Forelimb muscle (tissue), 1 donor: Measurements from ENCODE around the gene RAB40B. TPM values are rescaled to one million over a fixed set of nuclear protein-coding genes. Genes with fewer than 3 reads are reported as not detected.

ENCODE experiments used
- DNase-seq: peaks from one replicate; pipeline ENCODE4 v3.0.0-alpha.2; 2013; ENCODE audit warnings: low read depth
- polyA plus RNA-seq: library from polyadenylated mRNA; unstranded; fragments of 120-200 nt; gene quantifications from one replicate; pipeline ENCODE4 v1.2.1, GENCODE V29; 2013; ENCODE audit not compliant: insufficient read length

The RAB40B gene
- polyA plus RNA-seq, 1 donor = 48.8 TPM

DNA sequence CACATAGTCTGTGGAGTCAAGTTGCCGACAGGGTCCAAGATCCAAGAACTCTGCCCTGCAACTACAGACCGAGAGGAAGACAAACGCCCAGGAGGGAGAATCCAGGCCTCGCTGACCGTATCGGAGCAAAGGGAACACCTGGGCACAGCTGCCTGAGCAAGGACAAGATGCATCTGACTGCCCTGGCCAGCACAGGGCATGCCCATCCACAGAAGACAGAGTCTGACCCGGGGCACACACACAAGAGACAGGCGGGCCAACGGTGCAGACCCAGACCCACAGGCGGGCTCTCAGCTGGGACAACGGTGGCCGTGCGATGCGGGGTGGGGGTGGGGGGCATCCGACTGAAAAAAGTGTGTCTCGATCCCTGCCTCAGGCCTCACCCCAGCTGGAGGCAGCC, 6.2 kb downstream of the RAB40B start:
- DNase-seq = no peak

DNA sequence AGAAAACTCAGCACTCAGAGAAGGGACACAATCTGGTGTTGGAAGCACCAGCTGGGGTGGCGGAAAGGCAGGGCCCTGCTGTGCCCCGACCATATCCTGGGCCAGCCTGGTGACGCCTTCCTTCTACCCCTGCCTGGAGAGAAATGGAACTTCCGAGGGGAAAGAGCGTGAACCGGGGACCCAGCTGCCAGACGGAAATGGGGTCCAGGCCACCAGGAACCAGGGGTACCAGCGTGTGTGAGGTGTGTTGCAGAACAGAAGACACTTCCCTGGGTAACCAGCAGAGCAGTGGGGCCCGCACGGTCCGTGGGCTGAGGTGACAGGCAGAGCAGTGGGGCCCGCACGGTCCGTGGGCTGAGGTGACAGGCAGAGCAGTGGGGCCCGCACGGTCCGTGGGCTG, 6.8 kb downstream of the RAB40B start:
- DNase-seq = no peak

DNA sequence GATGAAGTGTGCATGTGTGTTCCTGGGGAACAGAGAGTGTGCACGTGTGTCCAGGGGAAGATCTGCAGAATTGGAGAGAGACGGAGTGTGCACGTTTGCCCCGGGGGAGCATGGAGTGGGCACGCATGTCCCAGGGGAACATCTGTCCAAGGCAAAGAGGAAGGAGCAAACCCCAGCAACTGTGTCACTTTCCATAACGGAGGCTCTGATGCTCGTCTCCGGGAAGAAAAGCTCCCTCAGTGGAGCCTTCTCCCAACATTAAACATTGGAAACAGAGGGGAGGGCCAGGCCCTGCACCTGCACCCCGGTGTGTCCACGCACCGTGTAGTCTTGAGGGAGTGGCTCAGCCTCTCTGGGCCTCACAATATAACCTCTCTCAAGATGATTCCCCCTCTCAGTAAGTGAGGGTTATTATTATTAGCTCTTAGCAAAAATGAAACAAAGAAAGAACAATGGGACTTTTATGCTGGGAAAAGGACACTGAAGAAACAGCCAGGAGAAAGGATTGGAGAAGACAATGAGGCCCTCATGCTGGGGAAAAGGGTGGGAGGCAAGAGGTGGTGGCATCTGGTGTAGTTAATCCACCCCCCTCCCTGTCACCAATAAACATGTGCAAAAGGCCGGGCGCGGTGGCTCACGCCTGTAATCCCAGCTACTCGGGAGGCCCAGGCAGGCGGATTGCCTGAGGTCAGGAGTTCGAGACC, 7.6 kb downstream of the RAB40B start:
- DNase-seq = no peak

GRCh38 chr17:82689077-82689476, 9.4 kb downstream of the RAB40B start:
- no peak for DNase-seq

- no peak for DNase-seq
Observed at GRCh38 chr17:82687871-82688270, 10.6 kb downstream of the RAB40B start.

- DNase-seq = no peak
Observed at GRCh38 chr17:82687375-82687861, 11.1 kb downstream of the RAB40B start.

DNA sequence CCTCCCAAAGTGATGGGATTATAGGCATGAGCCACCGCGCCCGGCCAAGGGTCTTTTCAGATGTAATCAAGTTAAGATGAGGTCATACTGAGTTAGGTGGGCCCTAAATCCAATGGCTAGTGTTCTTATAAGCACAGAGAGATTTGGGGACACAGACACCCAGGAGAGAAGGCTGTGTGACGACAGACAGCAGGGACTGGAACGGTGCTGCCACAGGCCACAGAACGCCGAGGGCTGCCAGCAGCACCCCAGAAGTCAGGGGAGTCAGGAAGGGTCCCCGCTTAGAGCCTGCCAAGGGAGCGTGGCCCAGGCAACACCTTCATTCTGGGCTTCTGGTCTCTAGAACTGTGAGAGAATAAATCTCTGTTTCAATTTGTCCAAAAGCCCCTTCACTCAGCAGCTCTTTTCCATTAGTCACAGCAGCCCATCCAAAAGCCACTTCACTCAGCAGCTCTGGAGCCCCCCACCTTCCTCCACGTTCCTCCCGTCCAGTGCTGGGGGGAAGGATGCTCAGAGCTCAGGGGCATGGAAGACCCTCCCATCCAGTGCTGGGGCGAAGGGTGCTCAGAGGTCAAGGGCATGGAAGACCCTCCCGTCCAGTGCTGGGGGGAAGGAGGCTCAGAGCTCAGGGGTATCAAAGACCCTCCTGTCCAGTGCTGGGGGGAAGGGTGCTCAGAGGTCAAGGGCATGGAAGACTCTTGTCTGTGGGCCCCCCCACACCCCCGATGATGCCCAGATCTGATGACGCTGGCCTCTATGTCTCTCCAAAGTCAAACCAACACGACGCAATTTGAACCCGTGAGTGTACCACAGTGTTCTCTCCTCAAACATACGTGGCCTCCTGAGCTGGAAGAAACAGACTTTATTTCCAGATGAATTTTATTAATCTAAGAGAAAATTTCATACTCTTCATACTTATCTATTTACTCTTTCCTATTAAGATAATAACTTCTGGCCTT, 11.9 kb downstream of the RAB40B start:
- no peak for DNase-seq

DNA sequence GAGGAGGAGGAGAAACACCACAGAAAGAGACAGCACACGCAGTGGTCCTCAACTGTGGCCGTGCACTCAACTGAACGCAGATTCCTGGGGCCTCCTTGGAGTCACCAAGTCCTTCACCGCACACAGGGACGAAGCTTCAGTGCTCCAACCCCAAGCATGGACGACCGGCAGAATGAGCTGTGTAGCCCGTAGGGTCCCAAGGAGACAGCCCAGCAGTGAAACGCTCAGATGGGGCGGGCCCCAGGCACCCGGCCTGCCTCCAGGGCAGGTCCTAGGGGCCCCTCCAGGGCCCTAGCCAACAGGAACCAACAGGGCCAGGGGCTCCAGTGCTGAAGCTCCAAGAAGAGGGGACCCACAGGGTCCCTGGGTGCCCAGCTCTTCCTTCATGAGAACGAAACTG, 13.2 kb downstream of the RAB40B start:
- DNase-seq = no peak

- no peak for DNase-seq
Observed at GRCh38 chr17:82684228-82684841, 14.2 kb downstream of the RAB40B start.

- DNase-seq = no peak
Observed at GRCh38 chr17:82683534-82683933, 15.0 kb downstream of the RAB40B start.

DNA sequence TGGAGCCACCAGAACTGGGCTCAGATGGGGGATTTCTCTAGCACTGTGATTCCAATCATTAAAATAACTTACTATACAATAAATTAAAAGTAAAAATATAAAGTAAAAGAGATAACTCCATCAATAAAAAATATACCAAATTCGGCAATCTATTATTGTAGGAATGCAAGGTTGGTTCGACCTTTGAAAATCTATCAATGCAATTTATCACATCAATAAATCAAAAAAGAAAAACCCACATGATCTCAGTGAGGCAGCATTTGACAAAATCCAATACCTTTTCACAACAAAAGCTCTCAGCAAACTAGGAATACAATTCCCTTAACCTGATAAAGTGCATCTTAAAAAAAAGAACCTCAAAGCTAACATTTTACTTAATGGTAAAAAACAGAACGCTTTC, 17.0 kb downstream of the RAB40B start:
- no peak for DNase-seq

- DNase-seq = no peak
Observed at GRCh38 chr17:82679586-82680465, 18.7 kb downstream of the RAB40B start.

GRCh38 chr17:82678265-82678891, 20.1 kb downstream of the RAB40B start:
- DNase-seq = no peak

GRCh38 chr17:82677353-82677925, 21.1 kb downstream of the RAB40B start:
- no peak for DNase-seq

- DNase-seq = no peak
Observed at GRCh38 chr17:82675476-82676245, 22.8 kb downstream of the RAB40B start.

DNA sequence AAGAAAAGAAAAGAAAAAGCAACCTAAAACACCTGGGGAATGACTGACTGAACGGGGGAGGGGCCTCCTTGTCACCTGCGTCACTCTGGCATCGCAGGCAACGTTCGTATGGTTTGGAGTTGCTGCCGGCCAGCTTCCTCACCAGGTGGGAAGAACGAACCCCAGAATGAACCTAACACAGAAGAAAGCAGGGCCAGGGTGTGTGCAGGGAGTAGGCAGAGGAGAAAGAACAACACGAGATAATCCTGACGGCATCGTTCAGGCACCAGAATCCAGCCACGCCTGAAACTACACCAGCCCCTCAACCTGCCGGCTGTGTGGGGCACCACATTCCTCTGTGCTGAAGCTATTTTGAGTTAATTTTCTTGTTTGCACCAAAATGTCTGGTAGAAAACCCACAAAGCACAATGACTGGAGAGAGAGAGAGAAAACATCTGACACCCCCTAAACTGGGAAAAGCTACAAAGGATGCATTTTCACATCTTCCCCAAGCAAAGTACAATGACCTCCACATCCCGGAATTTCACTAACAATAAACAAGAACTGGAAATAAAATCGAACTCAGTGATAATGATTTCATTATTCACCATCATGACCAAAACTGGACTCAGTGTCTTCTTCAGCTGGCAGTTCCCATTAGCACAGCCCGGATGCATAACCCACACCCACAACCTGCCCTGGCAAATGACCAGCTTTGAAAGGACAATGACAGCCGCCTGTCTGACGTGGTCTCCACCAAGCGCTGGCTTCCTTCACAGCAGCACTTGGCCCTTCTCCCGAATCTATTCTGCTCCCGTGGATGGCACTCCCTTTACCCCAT, 23.6 kb downstream of the RAB40B start:
- DNase-seq = no peak

DNA sequence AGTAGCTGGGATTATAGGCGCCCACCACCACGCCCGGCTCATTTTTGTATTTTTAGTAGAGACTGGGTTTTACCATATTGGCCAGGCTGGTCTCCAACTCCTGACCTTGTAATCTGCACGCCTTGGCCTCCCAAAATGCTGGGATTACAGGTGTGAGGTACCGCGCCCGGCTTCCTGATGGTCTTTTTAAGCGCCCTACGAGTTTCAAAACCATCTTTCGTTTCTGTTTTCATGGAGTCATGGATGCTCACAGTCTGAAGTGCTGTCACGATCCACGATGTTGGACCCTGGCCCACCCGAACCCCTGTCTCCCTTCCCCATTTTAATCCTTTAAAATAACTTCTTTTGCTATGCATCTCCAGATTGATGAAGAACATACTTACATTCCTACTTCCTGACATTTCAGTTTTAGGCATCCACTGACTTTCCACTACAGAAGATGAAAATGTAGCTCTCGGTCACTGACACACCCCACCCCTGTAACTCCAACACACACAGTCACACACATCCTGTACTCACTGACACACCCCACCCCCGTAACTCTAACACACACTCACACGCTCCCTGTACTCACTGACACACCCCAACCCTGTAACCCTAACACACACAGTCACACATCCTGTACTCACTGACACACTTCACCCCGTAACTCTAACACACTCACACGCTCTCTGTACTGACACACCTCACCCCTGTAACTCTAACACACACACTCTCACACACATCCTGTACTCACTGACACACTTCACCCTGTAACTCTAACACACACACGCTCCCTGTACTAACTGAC, 27.6 kb downstream of the RAB40B start:
- DNase-seq = no peak

DNA sequence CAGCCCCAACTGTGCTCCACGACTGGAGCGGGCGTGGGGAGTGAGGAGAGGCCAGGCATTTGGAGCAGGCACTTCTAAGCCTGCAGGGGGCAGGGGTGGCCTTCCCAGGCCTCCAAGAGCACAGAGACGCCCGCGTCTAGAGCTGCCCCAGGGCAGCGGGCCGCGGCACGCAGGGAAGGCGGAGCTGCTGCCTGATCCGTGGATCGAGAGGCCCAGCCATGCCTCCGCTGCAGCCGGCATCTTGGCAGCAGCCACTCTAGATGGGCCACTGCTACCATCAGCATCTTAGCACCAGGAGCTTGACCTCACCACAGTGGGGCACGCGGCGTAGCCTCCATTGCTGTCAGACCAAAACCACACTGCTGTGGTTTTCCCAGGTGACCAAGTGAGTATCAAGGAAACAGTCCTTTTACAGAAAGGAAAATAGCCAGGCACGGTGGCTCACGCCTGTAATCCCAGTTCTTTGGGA, 29.8 kb downstream of the RAB40B start:
- no peak for DNase-seq
